H9 (cell line): ENCODE data around the gene DEK. TPM values are rescaled to one million over a fixed set of nuclear protein-coding genes. Genes with fewer than 3 reads are reported as not detected.
A peak's percentile ranks its signal among the peaks of the same experiment; 100 is the strongest.

Experiments
- DNase-seq: peaks from one replicate; pipeline ENCODE4 v3.0.0-alpha.2; 2017
- H2AFZ ChIP-seq: one replicate; pipeline ENCODE4 v1.6.1; 2013; ENCODE audit warnings: mild to moderate bottlenecking, low read length, control low read depth, moderate library complexity
- H2AK5ac ChIP-seq: 2 replicates; pipeline ENCODE4 v1.6.1; 2013; ENCODE audit warnings: low read length, control low read depth, mixed read lengths; ENCODE audit not compliant: insufficient read length
- H2BK120ac ChIP-seq: one replicate; pipeline ENCODE4 v1.6.1; 2013; ENCODE audit warnings: low read depth, mild to moderate bottlenecking, low read length, control low read depth, inconsistent platforms; ENCODE audit not compliant: poor library complexity, severe bottlenecking
- H2BK12ac ChIP-seq: 2 replicates; pipeline ENCODE4 v1.6.1; 2013; ENCODE audit warnings: low read length, control low read depth, mixed read lengths, low read depth; ENCODE audit not compliant: insufficient read length
- H2BK15ac ChIP-seq: 2 replicates; pipeline ENCODE4 v1.6.1; 2013; ENCODE audit warnings: low read depth, low read length, control low read depth
- H2BK20ac ChIP-seq: one replicate; pipeline ENCODE4 v1.6.1; 2013; ENCODE audit warnings: low read depth, mild to moderate bottlenecking, low read length, control low read depth, inconsistent platforms; ENCODE audit not compliant: poor library complexity, severe bottlenecking
- H2BK5ac ChIP-seq: 2 replicates; pipeline ENCODE4 v1.6.1; 2013; ENCODE audit warnings: low read length, control low read depth, mixed read lengths; ENCODE audit not compliant: insufficient read length
- H3K14ac ChIP-seq: 2 replicates; pipeline ENCODE4 v1.6.1; 2013; ENCODE audit warnings: low read length, control low read depth; ENCODE audit not compliant: insufficient read depth
- H3K18ac ChIP-seq: 2 replicates; pipeline ENCODE4 v1.6.1; 2013; ENCODE audit warnings: low read depth, mild to moderate bottlenecking, mixed read lengths, low read length, control low read depth; ENCODE audit not compliant: insufficient read length
- H3K23ac ChIP-seq: 2 replicates; pipeline ENCODE4 v1.6.1; 2013; ENCODE audit warnings: low read length, control low read depth, mixed read lengths, low read depth; ENCODE audit not compliant: insufficient read length
- H3K23me2 ChIP-seq: 2 replicates; pipeline ENCODE4 v1.6.1; 2013; ENCODE audit warnings: low read depth, mild to moderate bottlenecking, mixed read lengths, low read length, control low read depth; ENCODE audit not compliant: insufficient read length, poor library complexity, severe bottlenecking
- H3K27ac ChIP-seq: 2 replicates; pipeline ENCODE4 v1.5.1; 2013; ENCODE audit warnings: low read length, control low read depth, mixed read lengths, low read depth; ENCODE audit not compliant: insufficient read length
- H3K27me3 ChIP-seq: 2 replicates; pipeline ENCODE4 v1.6.1; 2013; ENCODE audit warnings: low read length, control low read depth, inconsistent platforms; ENCODE audit not compliant: insufficient read depth
- H3K4ac ChIP-seq: 2 replicates; pipeline ENCODE4 v1.6.1; 2013; ENCODE audit warnings: low read depth, mild to moderate bottlenecking, control low read depth, inconsistent platforms, low read length, moderate library complexity
- H3K4me1 ChIP-seq: 2 replicates; pipeline ENCODE4 v1.6.1; 2013; ENCODE audit warnings: low read length, control low read depth, inconsistent platforms; ENCODE audit not compliant: insufficient read depth
- H3K4me2 ChIP-seq: 2 replicates; pipeline ENCODE4 v1.6.1; 2013; ENCODE audit warnings: low read length, control low read depth, mixed read lengths; ENCODE audit not compliant: insufficient read length, insufficient read depth
- H3K56ac ChIP-seq: 2 replicates; pipeline ENCODE4 v1.6.1; 2013; ENCODE audit warnings: low read depth, mild to moderate bottlenecking, mixed read lengths, low read length, control low read depth; ENCODE audit not compliant: insufficient read length
- H3K79me1 ChIP-seq: 2 replicates; pipeline ENCODE4 v1.6.1; 2013; ENCODE audit warnings: low read depth, mild to moderate bottlenecking, moderate library complexity, low read length, control low read depth, inconsistent platforms; ENCODE audit not compliant: insufficient read depth, poor library complexity, severe bottlenecking
- H3K79me2 ChIP-seq: 2 replicates; pipeline ENCODE4 v1.6.1; 2013; ENCODE audit warnings: low read length, control low read depth, inconsistent platforms; ENCODE audit not compliant: insufficient read depth
- H3K9ac ChIP-seq: 2 replicates; pipeline ENCODE4 v1.6.1; 2013; ENCODE audit warnings: low read length, control low read depth, mixed read lengths; ENCODE audit not compliant: insufficient read length; ENCODE audit errors: extremely low read depth
- H3K9me3 ChIP-seq: one replicate; pipeline ENCODE4 v1.6.1; 2013; ENCODE audit warnings: low read depth, low read length, inconsistent platforms; ENCODE audit not compliant: control insufficient read depth
- H3T11ph ChIP-seq: one replicate; pipeline ENCODE4 v1.6.1; 2013; ENCODE audit warnings: mild to moderate bottlenecking, low read length, control low read depth, inconsistent platforms
- H4K20me1 ChIP-seq: one replicate; pipeline ENCODE4 v1.6.1; 2013; ENCODE audit not compliant: control insufficient read depth, insufficient read length, insufficient read depth
- H4K5ac ChIP-seq: 2 replicates; pipeline ENCODE4 v1.6.1; 2013; ENCODE audit warnings: low read depth, mild to moderate bottlenecking, mixed read lengths, low read length, control low read depth; ENCODE audit not compliant: insufficient read length
- H4K8ac ChIP-seq: replicated peaks from 2 replicates; pipeline ENCODE4 v1.6.1; 2013; ENCODE audit warnings: low read length, control low read depth, mixed read lengths, low read depth; ENCODE audit not compliant: insufficient read length
- H4K91ac ChIP-seq: 2 replicates; pipeline ENCODE4 v1.6.1; 2013; ENCODE audit warnings: low read depth, mild to moderate bottlenecking, moderate library complexity, mixed read lengths, low read length, control low read depth; ENCODE audit not compliant: insufficient read length
- H3K27ac Mint-ChIP-seq, 3 experiments: 2 replicates in 2 of 3; 3 replicates in 1 of 3; pipeline ENCODE4 v1.8.0; 2020 to 2021; ENCODE audit warnings: mixed read lengths in 3 of 3, mild to moderate bottlenecking in 1 of 3, moderate library complexity in 1 of 3
- H3K27me3 Mint-ChIP-seq: 2 replicates; pipeline ENCODE4 v1.8.0; 2021; ENCODE audit warnings: low read depth, mild to moderate bottlenecking, moderate library complexity, mixed read lengths
- H3K36me3 Mint-ChIP-seq, 3 experiments: 2 replicates in 2 of 3; 3 replicates in 1 of 3; pipeline ENCODE4 v1.8.0; 2020 to 2021; ENCODE audit warnings: low read depth in 3 of 3, mixed read lengths in 3 of 3; ENCODE audit not compliant: insufficient read depth in 1 of 3
- H3K4me1 Mint-ChIP-seq, 2 experiments: 2 replicates each; pipeline ENCODE4 v1.8.0; 2020; ENCODE audit warnings: mixed read lengths in 2 of 2
- H3K4me3 Mint-ChIP-seq, 2 experiments: 2 replicates in 1 of 2; 3 replicates in 1 of 2; pipeline ENCODE4 v1.8.0; 2020 to 2021; ENCODE audit warnings: mild to moderate bottlenecking in 2 of 2, mixed read lengths in 2 of 2, moderate library complexity in 1 of 2
- H3K9me3 Mint-ChIP-seq, 2 experiments: 2 replicates in 1 of 2; 3 replicates in 1 of 2; pipeline ENCODE4 v1.8.0; 2020; ENCODE audit warnings: mild to moderate bottlenecking in 2 of 2, mixed read lengths in 2 of 2, moderate library complexity in 1 of 2
- WGBS: extraction: QIAGEN DNeasy Blood & Tissue Kit; methylation state at CpG from one replicate; pipeline ENCODE4 v1.1.7; 2013; ENCODE audit warnings: missing lambda C conversion rate, low lambda C conversion rate, mixed read lengths; ENCODE audit not compliant: insufficient read length; ENCODE audit errors: extremely low coverage; 5-methylcytosine and 5-hydroxymethylcytosine counted together
- total RNA-seq: library from RNA; stranded (reverse); gene quantifications from 2 replicates; pipeline ENCODE4 v1.2.1, GENCODE V29; 2021
- TF ChIP-seq, protein P1 (sequence below): fragments of 200-600 bp; sonication (generic); conservative IDR thresholded peaks from 3 replicates; pipeline ENCODE4 v1.8.0; 2021; ENCODE audit warnings: antibody characterized with exemption, mild to moderate bottlenecking

The DEK gene
- total RNA-seq, 1 experiment from 2014 or later = 217 TPM

DNA sequence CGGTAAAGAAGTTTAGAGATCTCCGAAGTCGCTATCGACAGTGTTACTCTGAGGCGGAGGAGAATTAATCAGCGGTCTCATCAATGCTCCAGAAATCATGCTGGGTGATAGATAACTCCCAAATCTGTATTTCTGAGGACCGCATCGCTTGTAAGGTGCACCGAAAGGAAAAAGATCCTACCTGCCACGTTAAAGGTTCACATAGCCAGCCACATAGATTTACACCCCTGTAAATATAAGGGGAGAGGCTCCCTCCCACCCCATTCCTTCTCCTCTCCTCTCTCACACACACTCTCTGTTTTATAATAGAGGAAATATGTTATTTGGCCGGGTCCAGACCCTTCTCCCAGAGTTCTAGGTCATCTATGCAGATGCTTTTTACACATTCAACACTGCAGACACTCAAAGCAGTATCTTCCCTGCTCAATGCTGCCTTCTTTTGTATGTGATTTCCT, 620 bp upstream of the DEK start:
- Histone ChIP-seq H4K8ac (no peak overlapping the region), H3K56ac (no peak overlapping the region), H2BK15ac (no peak overlapping the region), H2BK120ac (no peak overlapping the region), H4K20me1 (no peaks in the 10 kb centered on the region), H3K4ac (no peak overlapping the region), H3K9me3 (no peaks in the 10 kb centered on the region), H3K4me1 (peaks cover 8% of the 10 kb centered on the region; the same call in 1 of the 2 replicates), H3K27ac (no peak overlapping the region), H3K27me3 (no peaks in the 10 kb centered on the region), H2BK5ac (no peak overlapping the region), H2BK12ac (no peak overlapping the region), H3K4me2 (peak overlapping the region; percentile 58), H3K9ac (peak overlapping the region; percentile 72), H3K79me1 (no peaks in the 10 kb centered on the region), H3T11ph (no peak overlapping the region), H4K91ac (no peak overlapping the region), H2AFZ (peak overlapping the region; percentile 4), H3K18ac (peak overlapping the region; percentile 13), H2BK20ac (no peak overlapping the region), H4K5ac (no peak overlapping the region), H3K79me2 (peaks cover 38% of the 10 kb centered on the region), H3K23ac (no peak overlapping the region), H2AK5ac (no peak overlapping the region), H3K23me2 (peaks cover 15% of the 10 kb centered on the region), H3K14ac (no peak overlapping the region)
- H3K9me3 Mint-ChIP-seq = peaks cover 0 to 3% of the 10 kb centered on the region in 2 experiments; a peak in 3 of 5 replicates
- peaks cover 31 to 37% (median 35%) of the 10 kb centered on the region in 3 experiments for H3K36me3 Mint-ChIP-seq
- peak overlapping the region; percentile 86 to 88 for H3K4me3 Mint-ChIP-seq
- TF ChIP-seq, protein P1, sequence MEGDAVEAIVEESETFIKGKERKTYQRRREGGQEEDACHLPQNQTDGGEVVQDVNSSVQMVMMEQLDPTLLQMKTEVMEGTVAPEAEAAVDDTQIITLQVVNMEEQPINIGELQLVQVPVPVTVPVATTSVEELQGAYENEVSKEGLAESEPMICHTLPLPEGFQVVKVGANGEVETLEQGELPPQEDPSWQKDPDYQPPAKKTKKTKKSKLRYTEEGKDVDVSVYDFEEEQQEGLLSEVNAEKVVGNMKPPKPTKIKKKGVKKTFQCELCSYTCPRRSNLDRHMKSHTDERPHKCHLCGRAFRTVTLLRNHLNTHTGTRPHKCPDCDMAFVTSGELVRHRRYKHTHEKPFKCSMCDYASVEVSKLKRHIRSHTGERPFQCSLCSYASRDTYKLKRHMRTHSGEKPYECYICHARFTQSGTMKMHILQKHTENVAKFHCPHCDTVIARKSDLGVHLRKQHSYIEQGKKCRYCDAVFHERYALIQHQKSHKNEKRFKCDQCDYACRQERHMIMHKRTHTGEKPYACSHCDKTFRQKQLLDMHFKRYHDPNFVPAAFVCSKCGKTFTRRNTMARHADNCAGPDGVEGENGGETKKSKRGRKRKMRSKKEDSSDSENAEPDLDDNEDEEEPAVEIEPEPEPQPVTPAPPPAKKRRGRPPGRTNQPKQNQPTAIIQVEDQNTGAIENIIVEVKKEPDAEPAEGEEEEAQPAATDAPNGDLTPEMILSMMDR = no peak; the same call in 1 of the 3 replicates
- no CpG with 5 or more reads among the region's 11 CpGs for WGBS
- no peaks in the 10 kb centered on the region for H3K27me3 Mint-ChIP-seq
- H3K4me1 Mint-ChIP-seq = peaks cover 30 to 41% of the 10 kb centered on the region in 2 experiments
- H3K27ac Mint-ChIP-seq = peak overlapping the region; percentile 58 to 96 (median 78); a peak in 5 of 7 replicates
- no peak for DNase-seq
